K562 (cell line): ENCODE measurements around the gene KATNB1. TPM values are rescaled to one million over a fixed set of nuclear protein-coding genes. Genes with fewer than 3 reads are reported as not detected.

ENCODE experiments used
- CHD7 ChIP-seq: fragments of 200-600 bp; sonication (generic); IDR thresholded peaks from one replicate; pipeline ENCODE4 v1.6.1; 2012; ENCODE audit warnings: mild to moderate bottlenecking, low read depth, low read length, inconsistent platforms
- NFE2 ChIP-seq: IDR thresholded peaks from 2 replicates; pipeline ENCODE4 v1.6.1; 2014; ENCODE audit warnings: antibody characterized with exemption, low read depth
- NR3C1 ChIP-seq: sonication (generic); formaldehyde crosslinking; IDR thresholded peaks from 2 replicates; pipeline ENCODE4 v1.8.1; 2022; ENCODE audit warnings: missing genetic modification reagents
- PURB ChIP-seq: sonication (generic); formaldehyde crosslinking; IDR thresholded peaks from 2 replicates; pipeline ENCODE4 v1.9.0; 2021; ENCODE audit warnings: low read depth, mild to moderate bottlenecking, missing genetic modification reagents
- YY1 ChIP-seq, 3 experiments: IDR thresholded peaks; 2 replicates each; pipeline ENCODE4 v1.6.1; 2011; ENCODE audit warnings: low read length in 2 of 3, mild to moderate bottlenecking in 2 of 3, moderate library complexity in 2 of 3, borderline replicate concordance in 1 of 3, control low read depth in 1 of 3, low read depth in 1 of 3; ENCODE audit not compliant: insufficient read depth in 3 of 3, insufficient replicate concordance in 2 of 3, control insufficient read depth in 1 of 3, insufficient read length in 1 of 3; ENCODE audit errors: extremely low read depth in 1 of 3
- ZBTB1 ChIP-seq: sonication (generic); formaldehyde crosslinking; IDR thresholded peaks from 2 replicates; pipeline ENCODE4 v1.8.1; 2023; ENCODE audit warnings: missing genetic modification reagents, low read depth, mild to moderate bottlenecking, borderline replicate concordance
- ZNF407 ChIP-seq: fragments of 450-650 bp; IDR thresholded peaks from 2 replicates; pipeline ENCODE4 v1.6.1; 2016; ENCODE audit warnings: low read depth
- polyA plus RNA-seq, 8 experiments: library from polyadenylated mRNA; depleted of rRNA in 4 of 8; stranded (reverse) in 5 of 8; unstranded in 3 of 8; fragments of >200 nt; fragmentation: Nextera tagmentation in 2 of 8; fragmentation: Illumina TruSeq in 1 of 8; extraction: Ambion mirVana in 2 of 8; extraction: Trizol in 1 of 8; gene quantifications; 2 replicates each; pipeline versions ENCODE4 v1.2.1 to v1.2.3, GENCODE V29; 2011 to 2014; ENCODE audit warnings: inconsistent platforms in 1 of 8, missing spikeins in 1 of 8
- total RNA-seq, 7 experiments: library from RNA; depleted of rRNA in 6 of 7; stranded (reverse); fragments of >200 nt in 6 of 7; fragmentation: Illumina TruSeq in 2 of 7; extraction: Trizol in 2 of 7; gene quantifications; 2 replicates each; pipeline versions ENCODE4 v1.2.1 to v1.2.3, GENCODE V29; 2011 to 2021; ENCODE audit warnings: low replicate concordance in 1 of 7

KATNB1 gene
- total and polyA plus RNA-seq, 9 of the 15 experiments (the other 6 are each of a cell fraction or from before 2014, with no cell fraction given): 1.2 to 52.6 (median 21.9) TPM

DNA sequence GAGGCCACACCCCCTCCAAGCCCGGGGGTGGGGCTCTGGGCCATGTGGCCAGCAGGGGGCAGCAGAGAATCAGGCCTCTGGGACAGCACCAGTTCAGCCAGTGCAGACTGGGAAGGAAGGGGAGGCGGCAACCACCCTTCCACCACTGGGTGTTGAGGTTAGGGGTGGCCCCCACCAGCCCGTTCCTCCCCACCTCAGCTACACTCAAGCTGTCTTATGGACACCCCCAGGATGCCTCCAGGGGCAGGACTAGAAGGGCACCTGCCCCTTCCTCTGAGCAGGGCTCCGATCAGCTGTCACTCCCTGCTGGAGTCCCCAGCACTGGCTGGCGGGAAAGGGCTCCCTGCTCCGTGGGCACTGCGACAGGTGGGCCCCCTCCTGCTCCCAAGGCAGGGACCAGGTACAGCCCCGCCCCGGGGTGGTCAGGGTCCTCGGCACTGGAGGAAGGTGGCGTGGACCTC lies 21.8 kb downstream of the KATNB1 start (continued):
- no peak for TF ChIP-seq ZNF407
- TF ChIP-seq CHD7: no peak
- no peak for TF ChIP-seq ZBTB1 (CRISPR knock-in tag)
- no peak for TF ChIP-seq PURB (CRISPR knock-in tag)
- peak in 1 of 3 experiments; percentile 48 for TF ChIP-seq YY1 (IDR thresholded peaks at IDR 0.05; ENCODE audit: borderline replicate concordance in 1 of 3, control insufficient read depth in 1 of 3, extremely low read depth in 1 of 3, insufficient read depth in 3 of 3, insufficient read length in 1 of 3, insufficient replicate concordance in 2 of 3, low read depth in 1 of 3, low read length in 2 of 3)
- TF ChIP-seq NR3C1: no peak
- no peak for TF ChIP-seq NFE2
